Activated CD4-positive, CD25-positive, alpha-beta regulatory T cell treated with anti-CD3 and anti-CD28 coated beads, Interleukin-2, amount 50 U/mL, for 72 hours (primary cell): ENCODE results near the gene IQCE.
"Not testable (repeated sequence)": the region's sequence is repeated elsewhere in the genome, so short reads cannot be mapped to it uniquely, and the experiment has no call there.

ENCODE experiments used
- DNase-seq: peaks from one replicate; pipeline ENCODE4 v3.0.0; 2021

IQCE gene

DNA sequence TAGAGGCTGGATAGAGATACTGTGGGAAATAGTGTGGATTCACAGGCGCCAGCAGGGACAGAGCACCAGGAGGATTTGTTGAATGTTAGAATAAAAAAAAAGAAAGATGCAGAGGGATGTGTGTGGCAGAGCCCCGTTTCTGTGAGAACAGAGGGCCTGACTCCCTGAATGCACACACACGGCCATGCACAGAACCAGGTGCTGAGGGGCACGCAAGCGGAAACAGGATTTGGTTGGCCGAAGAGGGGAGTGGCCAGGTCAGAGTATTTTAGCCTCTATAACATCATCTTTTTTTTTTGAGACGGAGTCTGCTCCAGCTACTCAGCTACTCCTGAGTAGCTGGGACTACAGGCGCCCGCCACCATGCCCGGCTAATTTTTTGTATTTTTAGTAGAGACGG, 21.9 kb downstream of the IQCE start:
- no peak for DNase-seq

DNA sequence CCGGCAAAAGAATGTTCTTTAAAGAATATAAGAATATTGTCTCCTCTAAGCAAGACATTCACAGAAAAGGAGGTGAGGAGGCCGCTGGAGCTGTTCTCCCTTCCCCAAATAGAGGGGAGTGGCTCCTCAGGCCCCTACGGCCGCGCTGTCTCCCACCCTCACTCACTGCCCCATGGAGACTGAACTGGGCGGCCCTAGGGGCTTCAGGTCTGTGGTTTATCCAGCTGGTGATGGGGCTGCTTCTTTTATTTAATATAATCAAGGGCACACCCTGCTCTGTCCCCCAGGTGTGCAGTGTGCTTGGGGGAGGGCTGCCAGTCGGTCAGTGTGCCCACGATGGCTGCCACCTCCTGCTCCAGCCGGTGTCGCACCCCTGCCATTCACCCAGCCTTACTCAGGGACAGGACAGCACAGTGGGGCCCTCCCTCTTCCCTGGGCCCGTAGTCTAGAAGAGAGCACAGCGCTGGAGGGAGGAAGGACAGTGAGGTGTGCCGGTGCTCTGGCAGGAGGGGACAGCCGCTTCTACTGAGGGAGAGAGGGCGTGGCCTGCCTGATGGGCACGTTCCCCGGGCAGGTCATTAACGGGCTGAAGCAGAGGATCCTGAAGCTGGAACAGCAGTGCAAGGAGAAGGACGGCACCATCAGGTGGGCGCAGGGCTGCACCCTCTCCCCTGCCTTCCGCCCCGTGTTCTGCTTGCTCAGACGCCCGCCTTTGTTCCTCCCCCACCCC, 23.4 kb downstream of the IQCE start:
- DNase-seq = no peak

DNA sequence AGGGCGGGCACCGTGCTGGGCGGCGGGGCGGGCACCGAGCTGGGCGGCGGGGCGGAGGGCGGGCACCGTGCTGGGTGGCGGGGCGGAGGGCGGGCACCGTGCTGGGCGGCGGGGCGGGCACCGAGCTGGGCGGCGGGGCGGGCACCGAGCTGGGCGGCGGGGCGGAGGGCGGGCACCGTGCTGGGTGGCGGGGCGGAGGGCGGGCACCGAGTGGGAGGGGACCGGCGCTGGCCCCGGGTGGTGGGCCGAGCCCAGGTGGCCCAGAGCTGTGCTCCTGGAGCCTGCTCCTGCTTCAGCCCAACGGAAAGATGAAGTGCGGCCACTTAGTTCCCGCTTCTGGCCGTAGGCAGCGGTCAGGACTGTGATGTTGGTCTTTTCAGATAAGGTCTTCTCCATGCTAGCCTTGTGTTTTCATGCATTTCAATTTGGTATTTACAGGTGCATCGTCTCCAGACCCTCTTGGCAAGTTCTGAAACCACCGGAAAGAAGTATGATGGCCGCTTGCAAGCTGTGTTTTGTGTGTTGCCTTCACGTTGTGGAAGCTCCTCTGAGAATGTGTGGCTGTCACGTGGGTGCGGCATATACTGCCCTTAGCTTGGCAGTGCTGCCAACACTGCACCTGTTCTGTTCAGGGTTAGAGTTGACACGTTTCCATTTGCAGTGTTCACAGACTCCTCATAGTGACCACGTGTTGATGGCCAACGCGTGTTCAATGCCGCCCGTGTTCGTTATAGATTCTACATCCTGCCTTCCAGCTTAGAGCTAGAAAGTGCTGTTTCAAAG, 25.2 kb downstream of the IQCE start:
- no peak for DNase-seq

- DNase-seq = no peak
Measured at GRCh38 chr7:2585446-2585845, 26.7 kb downstream of the IQCE start.

- no peak for DNase-seq
Measured at GRCh38 chr7:2586326-2587020, 27.7 kb downstream of the IQCE start.

- no peak for DNase-seq
Measured at GRCh38 chr7:2587134-2587533, 28.4 kb downstream of the IQCE start.

- no peak for DNase-seq
Measured at GRCh38 chr7:2587778-2588177, 29.0 kb downstream of the IQCE start.

DNA sequence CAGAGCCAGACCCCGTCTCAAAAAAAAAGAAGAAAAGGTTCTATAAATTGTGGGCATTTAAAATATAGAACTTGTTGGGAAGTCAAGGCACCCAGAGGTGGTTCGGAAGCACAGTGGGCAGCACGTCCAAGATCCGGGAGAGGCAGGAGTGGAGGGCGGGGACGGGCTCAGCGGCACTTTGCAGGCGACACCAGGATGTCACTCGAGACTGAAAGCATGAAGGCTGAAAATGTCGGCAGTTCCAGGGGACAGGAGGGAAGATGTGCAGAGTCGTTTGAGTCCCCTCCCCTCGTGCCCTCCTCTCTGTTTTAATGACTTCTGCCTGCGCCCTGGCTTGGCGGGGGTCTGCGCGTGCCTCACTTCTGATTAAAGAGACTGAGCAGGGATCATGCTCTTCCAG, 30.6 kb downstream of the IQCE start:
- no peak for DNase-seq

GRCh38 chr7:2589941-2590340, 31.2 kb downstream of the IQCE start:
- not testable (repeated sequence) for DNase-seq

DNA sequence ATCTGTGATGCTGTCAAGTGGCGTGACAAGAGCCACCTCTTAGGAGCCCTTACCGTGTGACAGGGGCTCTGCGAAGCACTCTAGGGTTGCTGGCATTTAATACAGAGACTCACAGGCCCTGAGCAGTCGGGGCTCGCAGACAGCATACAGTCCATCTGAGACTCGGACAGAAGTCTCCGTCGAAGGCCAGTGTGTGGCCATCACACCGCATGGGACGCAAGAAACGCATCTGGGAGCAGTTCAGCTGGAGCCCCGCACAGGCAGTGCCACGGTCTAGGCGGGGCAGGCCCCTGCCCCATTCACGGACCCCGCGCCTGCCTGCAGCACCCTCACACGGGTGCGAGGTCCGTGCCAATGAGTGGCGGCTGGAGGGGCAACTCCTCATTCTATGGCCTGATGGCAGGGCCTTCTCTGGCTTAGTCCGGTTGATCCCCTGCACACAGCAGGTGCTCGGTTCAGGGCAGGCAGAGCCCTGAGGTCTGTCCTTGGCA, 33.6 kb downstream of the IQCE start:
- DNase-seq = no peak

DNA sequence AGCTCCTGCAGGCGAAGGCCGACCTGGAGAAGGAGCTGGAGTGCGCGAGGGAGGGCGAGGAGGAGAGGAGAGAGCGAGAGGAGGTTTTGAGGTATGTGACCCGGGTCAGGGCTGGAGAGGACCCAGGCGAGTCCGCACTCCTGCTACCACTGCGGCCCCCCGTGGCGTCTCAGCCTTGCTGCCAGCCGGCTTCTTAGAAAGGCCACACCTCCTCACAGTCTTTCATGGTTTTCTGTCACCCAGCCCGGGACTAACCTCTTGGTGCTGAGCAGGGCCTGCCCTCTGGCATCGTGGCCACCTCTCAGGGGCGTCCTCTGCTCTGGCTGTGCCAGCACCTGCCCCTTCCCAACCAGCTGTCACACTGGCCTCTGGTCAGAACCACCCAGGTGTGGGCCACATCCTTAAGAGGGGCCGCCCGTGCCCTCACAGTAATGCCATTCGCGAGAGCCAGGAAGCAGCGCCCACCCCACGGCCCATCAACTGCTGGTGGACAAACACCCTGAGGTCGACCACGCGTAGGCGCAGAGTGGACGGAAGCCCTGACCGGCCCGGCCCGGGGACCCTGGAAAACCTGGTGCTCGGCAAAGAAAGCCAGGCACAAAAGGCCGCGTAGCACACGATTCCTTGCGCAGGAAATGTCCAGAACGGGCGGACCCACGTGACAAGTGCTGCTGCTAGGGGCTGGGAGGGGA, 34.4 kb downstream of the IQCE start:
- DNase-seq = no peak

- no peak for DNase-seq
Measured at GRCh38 chr7:2594599-2594998, 35.8 kb downstream of the IQCE start.

GRCh38 chr7:2595258-2595860, 36.6 kb downstream of the IQCE start:
- no peak for DNase-seq

GRCh38 chr7:2596464-2597272, 37.9 kb downstream of the IQCE start:
- DNase-seq = no peak

DNA sequence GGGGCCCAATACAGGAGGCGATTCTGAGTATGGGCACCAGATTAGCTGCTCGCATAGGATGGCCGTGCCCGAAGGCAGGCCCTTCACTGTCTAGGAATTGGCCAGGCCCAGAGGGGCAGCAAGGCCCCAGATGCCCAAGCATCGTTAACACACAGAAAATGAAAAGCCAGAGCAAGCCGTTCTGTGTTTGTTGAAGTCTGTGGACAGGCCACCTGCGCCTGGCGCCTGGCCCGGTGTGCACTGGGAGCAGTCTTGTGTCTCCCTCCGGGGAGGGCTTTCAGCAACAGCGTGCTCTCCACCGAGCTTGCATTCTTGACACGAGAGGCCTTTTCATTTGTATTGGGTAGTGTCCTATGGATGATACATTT, 38.5 kb downstream of the IQCE start:
- no peak for DNase-seq

DNA sequence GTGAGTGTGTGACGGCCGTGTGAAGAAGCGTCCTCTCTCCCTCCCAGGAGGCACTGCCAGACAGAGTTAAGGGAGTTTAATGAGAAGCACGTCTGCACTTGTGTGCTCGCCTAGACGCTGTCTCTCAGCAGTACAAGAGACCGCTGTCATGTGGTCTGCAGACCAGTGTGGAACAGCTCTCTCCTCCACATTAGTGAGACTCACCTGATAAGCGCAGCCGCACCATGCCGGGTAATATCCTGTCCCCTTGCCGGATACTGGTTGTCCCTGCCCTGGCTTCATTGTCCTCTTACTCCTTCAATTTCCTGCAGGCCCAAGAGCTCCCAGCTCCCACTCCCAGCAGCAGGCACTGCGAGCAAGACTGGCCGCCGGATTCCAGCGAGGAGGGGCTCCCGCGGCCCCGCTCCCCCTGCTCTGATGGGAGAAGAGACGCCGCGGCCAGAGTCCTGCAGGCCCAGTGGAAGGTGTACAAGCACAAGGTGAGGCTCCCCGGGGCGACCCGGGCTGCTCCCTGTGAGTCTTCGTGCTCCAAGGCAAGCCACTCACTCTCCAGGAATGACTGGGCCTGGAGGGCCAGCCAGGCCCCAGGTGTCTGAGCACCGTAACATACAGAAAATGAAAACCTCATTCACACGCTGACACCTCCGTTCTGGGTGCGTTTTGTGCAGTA, 39.5 kb downstream of the IQCE start:
- no peak for DNase-seq

DNA sequence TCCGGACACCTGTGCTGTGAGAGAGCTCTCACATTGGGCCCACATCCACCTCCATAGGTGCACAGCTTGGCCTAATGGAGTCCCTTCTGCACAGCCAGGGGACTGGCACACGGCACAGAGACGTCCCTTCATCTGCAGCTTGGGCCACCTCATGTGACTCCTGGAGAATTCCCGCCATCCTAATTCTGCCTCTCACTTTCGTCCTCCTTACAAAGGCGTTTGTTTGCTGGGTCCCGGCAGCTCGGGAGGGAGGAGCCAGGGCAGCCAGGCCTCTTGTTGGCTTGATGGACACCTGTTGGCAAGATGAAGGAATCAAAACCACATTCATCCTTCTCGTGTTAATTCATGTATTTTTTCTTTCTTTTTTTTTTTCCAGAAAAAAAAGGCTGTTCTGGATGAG, 42.3 kb downstream of the IQCE start:
- no peak for DNase-seq

DNA sequence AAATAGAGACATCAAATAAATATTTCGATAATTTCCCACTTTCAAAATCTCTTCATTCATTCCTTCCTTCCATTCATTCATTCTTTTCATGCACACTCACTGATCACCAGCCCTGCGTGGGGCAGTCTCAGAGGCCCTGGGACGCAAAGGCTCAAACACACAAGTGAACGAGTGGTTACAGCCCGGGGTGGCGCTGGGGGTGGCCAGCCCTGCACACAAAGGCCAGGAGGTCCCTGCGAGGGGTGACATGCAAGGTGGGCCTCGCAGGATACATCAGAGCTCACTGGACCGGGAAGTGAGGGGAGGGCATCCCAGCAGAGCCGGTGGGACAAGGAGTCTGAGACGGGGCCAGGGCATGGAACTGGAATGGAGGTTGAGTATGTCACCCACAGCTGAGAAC, 43.1 kb downstream of the IQCE start:
- DNase-seq = no peak

DNA sequence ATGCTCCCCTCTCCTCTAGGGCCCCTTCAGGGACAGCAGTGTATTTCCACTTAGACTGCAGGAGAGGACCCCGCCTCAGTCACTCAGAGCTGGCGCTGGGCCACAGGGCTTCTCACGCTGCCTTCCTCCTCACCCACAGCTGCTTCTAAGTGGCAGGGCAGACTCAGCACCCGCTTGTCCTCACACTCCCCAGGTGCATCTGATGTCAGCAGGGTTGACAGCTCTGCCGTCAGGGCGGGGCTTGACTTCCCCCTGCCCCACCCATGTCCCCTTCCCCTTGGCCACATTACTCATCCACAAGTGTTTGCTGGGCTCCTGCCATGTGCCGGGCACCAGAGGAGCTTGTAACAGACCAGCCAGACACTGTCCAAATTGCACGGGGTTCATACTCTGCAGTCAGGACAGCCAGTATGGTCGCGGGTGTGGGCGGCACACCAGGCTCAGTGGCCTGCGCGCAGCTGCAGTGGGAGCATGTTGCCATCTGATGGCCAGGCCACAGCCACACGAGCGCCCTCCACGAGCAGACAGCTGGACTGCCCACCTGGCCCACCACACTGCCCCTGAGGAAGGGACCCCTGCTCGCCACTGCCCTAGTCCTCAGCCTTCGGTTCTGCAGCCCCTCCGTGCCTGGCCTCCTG, 43.7 kb downstream of the IQCE start:
- no peak for DNase-seq

DNA sequence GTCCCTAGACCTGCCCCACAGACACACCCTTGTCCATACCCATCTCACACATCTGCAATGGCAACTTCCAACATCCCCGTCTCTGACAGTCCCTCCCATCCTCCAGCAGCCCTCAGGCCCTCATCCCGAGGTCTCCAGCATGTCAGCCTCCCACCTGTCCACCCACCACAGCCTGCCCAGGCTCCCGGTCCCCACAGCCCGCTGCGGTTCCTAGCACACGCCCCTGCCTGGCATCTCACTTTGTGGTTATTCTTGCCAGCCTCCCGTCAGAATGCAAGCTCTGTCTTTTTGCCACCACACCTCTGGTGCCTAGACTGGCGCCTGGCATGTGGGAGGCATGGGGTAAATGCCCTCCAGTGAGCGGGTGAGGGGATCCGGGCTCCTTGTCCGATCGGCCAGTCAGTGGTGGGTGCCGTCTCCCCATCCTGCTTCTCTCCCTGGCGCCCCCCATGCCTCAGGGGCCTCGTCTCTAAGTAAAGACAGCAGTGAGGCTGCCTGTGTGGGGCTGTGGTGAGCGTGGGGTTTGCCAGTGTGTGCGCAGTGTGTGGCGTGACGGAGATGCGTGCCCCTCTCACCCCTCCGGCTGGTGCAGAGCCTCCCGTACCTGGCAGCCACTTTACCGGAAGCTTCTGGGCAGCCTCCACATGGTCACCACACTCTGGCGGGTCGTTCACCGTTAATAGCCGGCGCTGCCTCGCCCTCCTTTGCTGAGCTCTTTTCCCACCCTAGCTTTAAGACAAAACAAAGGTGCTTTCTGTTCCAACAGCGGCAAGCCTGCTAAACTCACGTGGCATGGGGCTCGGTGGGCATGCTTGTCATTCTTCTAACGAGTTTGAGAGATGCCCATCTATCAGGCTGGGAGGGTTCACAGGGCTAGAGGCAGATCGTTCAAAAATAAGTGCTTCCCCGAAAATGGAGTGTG, 44.5 kb downstream of the IQCE start:
- DNase-seq = no peak
